Esophagus squamous epithelium (tissue), 4 donors: Measurements from ENCODE around the gene LYRM9.

Source experiments
- CTCF ChIP-seq, 6 experiments: fragments of 450-650 bp in 4 of 6; fragments of 200-600 bp in 2 of 6; sonication (generic) in 2 of 6; IDR thresholded peaks; one replicate each; pipeline ENCODE4 v1.5.1; 2016 to 2019; ENCODE audit warnings: antibody characterized with exemption in 6 of 6, mild to moderate bottlenecking in 4 of 6, moderate library complexity in 4 of 6
- POLR2A ChIP-seq, 4 donors: fragments of 450-650 bp; IDR thresholded peaks; one replicate each; pipeline ENCODE4 v1.6.1; 2017; ENCODE audit warnings: antibody characterized with exemption in 4 of 4, mild to moderate bottlenecking in 4 of 4, moderate library complexity in 3 of 4

GRCh38 chr17:27905447-27906225, 12.5 kb upstream of the LYRM9 start:
- TF ChIP-seq CTCF (IDR thresholded peaks at IDR 0.05) (no peak), POLR2A (IDR thresholded peaks at IDR 0.05) (no peak)
